ENCODE results near the gene CDC42BPA. TPM values are rescaled to one million over a fixed set of nuclear protein-coding genes. Genes with fewer than 3 reads are reported as not detected.
"Not testable (repeated sequence)": the region's sequence is repeated elsewhere in the genome, so short reads cannot be mapped to it uniquely, and the experiment has no call there.

Gene CDC42BPA
- total and polyA plus RNA-seq, 2 donors, result 3.7 to 3.9 TPM

DNA sequence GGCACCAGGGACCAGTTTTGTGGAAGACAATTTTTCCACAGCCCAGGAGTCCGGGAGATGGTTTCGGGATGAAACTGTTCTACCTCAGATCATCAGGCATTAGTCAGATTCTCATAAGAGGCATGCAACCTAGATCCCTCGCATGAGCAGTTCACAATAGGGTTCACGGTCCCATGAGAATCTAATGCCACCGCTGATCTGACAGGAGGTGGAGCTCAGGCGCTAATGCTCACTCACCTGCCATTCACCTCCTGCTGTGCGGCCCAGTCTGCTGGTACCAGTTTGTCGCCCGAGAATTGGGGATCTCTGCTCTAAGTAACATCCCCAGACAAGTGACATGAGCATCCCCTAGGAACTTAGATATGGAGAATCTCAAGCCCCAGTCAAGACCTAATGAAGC, 197.5 kb downstream of the CDC42BPA start:
- H3K4me3 ChIP-seq (ENCODE audit: low read length in 2 of 2), result no peak overlapping the region
- no peaks in the 10 kb centered on the region for H3K9me3 ChIP-seq (ENCODE audit: control insufficient read depth in 2 of 2, insufficient read depth in 1 of 2, low read length in 1 of 2)
- no peaks in the 10 kb centered on the region for H3K27me3 ChIP-seq (ENCODE audit: control insufficient read depth in 2 of 2, insufficient read depth in 1 of 2, low read length in 1 of 2)
- 97% methylated on average over 9 of the region's 9 CpGs for WGBS
- no peaks in the 10 kb centered on the region for H3K4me1 ChIP-seq (ENCODE audit: control insufficient read depth in 2 of 2, insufficient read depth in 2 of 2, low read length in 2 of 2)
- H3K36me3 ChIP-seq (ENCODE audit: control insufficient read depth in 2 of 2, insufficient read depth in 2 of 2, low read length in 1 of 2), result no peaks in the 10 kb centered on the region
- H3K27ac ChIP-seq (ENCODE audit: low read depth in 1 of 2, low read length in 1 of 2), result no peak overlapping the region
- no peak for DNase-seq (ENCODE audit: low read depth in 6 of 9, low spot score in 9 of 9)

DNA sequence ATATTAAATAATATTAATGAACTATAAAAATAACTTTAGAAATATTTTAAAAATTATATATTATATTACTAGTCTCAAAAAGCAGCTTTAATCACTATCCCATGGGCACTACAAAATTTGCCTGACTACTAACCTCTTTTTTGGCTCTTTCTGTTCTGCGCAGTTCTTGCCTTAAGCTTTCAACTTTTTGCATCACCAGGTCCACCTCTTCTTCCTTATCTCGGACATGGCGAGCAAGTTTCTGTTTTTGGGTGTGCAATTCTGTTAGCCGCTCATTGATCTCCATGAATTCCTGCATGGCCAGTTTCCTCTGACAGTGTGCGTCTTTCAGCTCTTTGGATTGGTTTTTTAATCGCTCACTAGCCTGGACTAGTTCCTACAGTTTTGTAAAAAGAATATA, 205.8 kb downstream of the CDC42BPA start:
- Histone ChIP-seq H3K27ac (ENCODE audit: low read depth in 1 of 2, low read length in 1 of 2) (no peak overlapping the region), H3K4me1 (ENCODE audit: control insufficient read depth in 2 of 2, insufficient read depth in 2 of 2, low read length in 2 of 2) (no peaks in the 10 kb centered on the region), H3K4me3 (ENCODE audit: low read length in 2 of 2) (no peak overlapping the region), H3K9me3 (ENCODE audit: control insufficient read depth in 2 of 2, insufficient read depth in 1 of 2, low read length in 1 of 2) (no peaks in the 10 kb centered on the region), H3K27me3 (ENCODE audit: control insufficient read depth in 2 of 2, insufficient read depth in 1 of 2, low read length in 1 of 2) (no peaks in the 10 kb centered on the region), H3K36me3 (ENCODE audit: control insufficient read depth in 2 of 2, insufficient read depth in 2 of 2, low read length in 1 of 2) (no peaks in the 10 kb centered on the region)
- 98% methylated on average over 6 of the region's 6 CpGs for WGBS
- no peak for DNase-seq (ENCODE audit: low read depth in 6 of 9, low spot score in 9 of 9)

- no peaks in the 10 kb centered on the region for H3K9me3 ChIP-seq (ENCODE audit: control insufficient read depth in 2 of 2, insufficient read depth in 1 of 2, low read length in 1 of 2)
- no peaks in the 10 kb centered on the region for H3K27me3 ChIP-seq (ENCODE audit: control insufficient read depth in 2 of 2, insufficient read depth in 1 of 2, low read length in 1 of 2)
- no peaks in the 10 kb centered on the region for H3K4me1 ChIP-seq (ENCODE audit: control insufficient read depth in 2 of 2, insufficient read depth in 2 of 2, low read length in 2 of 2)
- 98% methylated on average over 2 of the region's 2 CpGs for WGBS
- no peak overlapping the region for H3K4me3 ChIP-seq (ENCODE audit: low read length in 2 of 2)
- DNase-seq (ENCODE audit: low read depth in 6 of 9, low spot score in 9 of 9), result no peak
- H3K27ac ChIP-seq (ENCODE audit: low read depth in 1 of 2, low read length in 1 of 2), result no peak overlapping the region
- H3K36me3 ChIP-seq (ENCODE audit: control insufficient read depth in 2 of 2, insufficient read depth in 2 of 2, low read length in 1 of 2), result no peaks in the 10 kb centered on the region
These were observed 206.5 kb downstream of the CDC42BPA start for GRCh38 chr1:227111782-227112181.

DNA sequence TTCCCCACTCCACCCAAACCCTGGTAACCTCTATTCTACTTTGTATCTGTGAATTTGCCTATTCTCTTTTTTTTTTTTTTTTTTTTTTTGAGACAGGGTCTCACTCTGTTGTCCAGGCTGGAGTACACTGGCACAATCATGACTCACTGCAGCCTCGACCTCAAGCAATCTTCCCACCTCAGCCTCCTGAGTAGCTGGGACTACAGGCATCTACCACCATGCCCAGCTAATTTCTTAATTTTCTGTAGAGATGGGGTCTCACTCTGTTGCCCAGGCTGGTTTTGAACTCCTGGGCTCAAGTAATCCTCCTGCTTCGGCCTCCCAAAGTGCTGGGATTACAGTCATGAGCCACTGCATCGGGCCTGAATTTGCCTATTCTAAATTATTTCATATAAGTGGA, 213.0 kb downstream of the CDC42BPA start:
- not testable (repeated sequence) for H3K4me1 ChIP-seq (ENCODE audit: control insufficient read depth in 2 of 2, insufficient read depth in 2 of 2, low read length in 2 of 2); H3K27me3 ChIP-seq (ENCODE audit: control insufficient read depth in 2 of 2, insufficient read depth in 1 of 2, low read length in 1 of 2); H3K4me3 ChIP-seq (ENCODE audit: low read length in 2 of 2); H3K36me3 ChIP-seq (ENCODE audit: control insufficient read depth in 2 of 2, insufficient read depth in 2 of 2, low read length in 1 of 2); H3K9me3 ChIP-seq (ENCODE audit: control insufficient read depth in 2 of 2, insufficient read depth in 1 of 2, low read length in 1 of 2); H3K27ac ChIP-seq (ENCODE audit: low read depth in 1 of 2, low read length in 1 of 2); DNase-seq (ENCODE audit: low read depth in 6 of 9, low spot score in 9 of 9)
- 96% methylated on average over 3 of the region's 3 CpGs for WGBS

DNA sequence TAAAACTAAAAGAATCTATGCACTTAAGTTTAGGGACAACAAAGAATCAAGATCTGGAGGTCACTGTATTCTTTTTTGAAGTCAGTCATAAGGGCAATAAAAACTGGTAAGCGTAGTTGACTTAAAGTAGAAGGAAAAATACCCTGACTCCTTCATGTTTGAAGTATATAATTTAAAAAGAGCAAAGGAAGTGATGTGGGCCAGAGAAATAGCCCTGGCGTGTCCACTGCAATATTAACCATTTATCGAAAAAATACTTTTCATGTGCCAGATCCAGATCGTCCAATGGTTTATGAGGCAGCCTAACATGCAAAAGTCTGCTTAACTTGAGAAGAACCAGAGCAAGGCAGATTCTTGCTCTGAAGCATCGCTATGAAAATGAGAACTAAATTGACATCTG, 216.2 kb downstream of the CDC42BPA start:
- Histone ChIP-seq H3K4me3 (ENCODE audit: low read length in 2 of 2) (no peak overlapping the region), H3K36me3 (ENCODE audit: control insufficient read depth in 2 of 2, insufficient read depth in 2 of 2, low read length in 1 of 2) (no peaks in the 10 kb centered on the region), H3K27ac (ENCODE audit: low read depth in 1 of 2, low read length in 1 of 2) (no peak overlapping the region), H3K9me3 (ENCODE audit: control insufficient read depth in 2 of 2, insufficient read depth in 1 of 2, low read length in 1 of 2) (no peaks in the 10 kb centered on the region), H3K4me1 (ENCODE audit: control insufficient read depth in 2 of 2, insufficient read depth in 2 of 2, low read length in 2 of 2) (no peaks in the 10 kb centered on the region), H3K27me3 (ENCODE audit: control insufficient read depth in 2 of 2, insufficient read depth in 1 of 2, low read length in 1 of 2) (no peaks in the 10 kb centered on the region)
- WGBS, result 97% methylated on average over 5 of the region's 5 CpGs
- DNase-seq (ENCODE audit: low read depth in 6 of 9, low spot score in 9 of 9), result no peak

GRCh38 chr1:227094249-227094966, 223.9 kb downstream of the CDC42BPA start:
- 96% methylated on average over 2 of the region's 2 CpGs for WGBS
- H3K36me3 ChIP-seq (ENCODE audit: control insufficient read depth in 2 of 2, insufficient read depth in 2 of 2, low read length in 1 of 2), result no peaks in the 10 kb centered on the region
- DNase-seq (ENCODE audit: low read depth in 6 of 9, low spot score in 9 of 9), result no peak
- no peak overlapping the region for H3K4me3 ChIP-seq (ENCODE audit: low read length in 2 of 2)
- no peaks in the 10 kb centered on the region for H3K4me1 ChIP-seq (ENCODE audit: control insufficient read depth in 2 of 2, insufficient read depth in 2 of 2, low read length in 2 of 2)
- no peaks in the 10 kb centered on the region for H3K9me3 ChIP-seq (ENCODE audit: control insufficient read depth in 2 of 2, insufficient read depth in 1 of 2, low read length in 1 of 2)
- H3K27me3 ChIP-seq (ENCODE audit: control insufficient read depth in 2 of 2, insufficient read depth in 1 of 2, low read length in 1 of 2), result no peaks in the 10 kb centered on the region
- H3K27ac ChIP-seq (ENCODE audit: low read depth in 1 of 2, low read length in 1 of 2), result no peak overlapping the region

DNA sequence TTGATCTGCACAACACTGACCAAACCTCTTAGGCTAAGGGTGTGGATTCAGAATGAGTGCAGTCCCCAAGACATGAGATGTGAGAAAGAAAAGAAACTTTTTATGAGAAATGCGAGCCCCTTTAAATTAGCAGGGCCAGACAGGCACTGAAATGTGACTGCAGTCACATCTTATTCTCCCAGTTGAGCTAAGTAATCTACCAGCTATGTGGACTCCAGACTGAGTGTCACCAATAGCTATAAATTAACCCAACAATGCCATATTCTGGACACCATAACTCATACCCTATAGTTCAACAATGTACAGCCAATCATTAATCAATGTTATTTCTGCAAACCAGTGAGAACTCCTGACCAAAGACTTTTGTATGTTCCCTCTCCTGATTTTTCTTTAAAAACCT, 225.0 kb downstream of the CDC42BPA start:
- WGBS, result 97% methylated on average over 1 of the region's 1 CpG
- Histone ChIP-seq H3K27me3 (ENCODE audit: control insufficient read depth in 2 of 2, insufficient read depth in 1 of 2, low read length in 1 of 2) (no peaks in the 10 kb centered on the region), H3K4me3 (ENCODE audit: low read length in 2 of 2) (no peak overlapping the region), H3K27ac (ENCODE audit: low read depth in 1 of 2, low read length in 1 of 2) (no peak overlapping the region), H3K4me1 (ENCODE audit: control insufficient read depth in 2 of 2, insufficient read depth in 2 of 2, low read length in 2 of 2) (no peaks in the 10 kb centered on the region), H3K9me3 (ENCODE audit: control insufficient read depth in 2 of 2, insufficient read depth in 1 of 2, low read length in 1 of 2) (no peaks in the 10 kb centered on the region), H3K36me3 (ENCODE audit: control insufficient read depth in 2 of 2, insufficient read depth in 2 of 2, low read length in 1 of 2) (no peaks in the 10 kb centered on the region)
- no peak for DNase-seq (ENCODE audit: low read depth in 6 of 9, low spot score in 9 of 9)

DNA sequence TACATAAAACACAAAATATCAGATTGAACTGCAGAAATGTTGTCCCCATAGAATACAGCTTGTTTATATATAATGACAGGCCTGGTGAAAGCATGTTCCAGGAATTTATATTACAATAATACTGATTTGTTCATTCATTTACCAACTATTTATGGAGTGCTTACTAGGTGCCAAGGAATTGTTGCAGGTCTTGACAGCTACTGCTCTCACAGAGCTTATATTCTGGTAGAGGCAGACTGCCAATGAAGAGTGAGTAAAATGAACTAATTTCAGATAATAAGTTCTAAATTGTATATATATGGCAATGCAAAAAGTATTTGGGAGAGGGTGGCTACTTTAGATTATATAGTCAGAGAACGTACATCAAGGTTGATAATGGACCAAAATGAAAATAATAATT, 226.2 kb downstream of the CDC42BPA start:
- no peak overlapping the region for H3K27ac ChIP-seq (ENCODE audit: low read depth in 1 of 2, low read length in 1 of 2)
- H3K27me3 ChIP-seq (ENCODE audit: control insufficient read depth in 2 of 2, insufficient read depth in 1 of 2, low read length in 1 of 2), result no peaks in the 10 kb centered on the region
- no peak overlapping the region for H3K4me3 ChIP-seq (ENCODE audit: low read length in 2 of 2)
- no peak for DNase-seq (ENCODE audit: low read depth in 6 of 9, low spot score in 9 of 9)
- no peaks in the 10 kb centered on the region for H3K4me1 ChIP-seq (ENCODE audit: control insufficient read depth in 2 of 2, insufficient read depth in 2 of 2, low read length in 2 of 2)
- H3K36me3 ChIP-seq (ENCODE audit: control insufficient read depth in 2 of 2, insufficient read depth in 2 of 2, low read length in 1 of 2), result no peaks in the 10 kb centered on the region
- 97% methylated on average over 1 of the region's 1 CpG for WGBS
- H3K9me3 ChIP-seq (ENCODE audit: control insufficient read depth in 2 of 2, insufficient read depth in 1 of 2, low read length in 1 of 2), result no peaks in the 10 kb centered on the region

- H3K4me1 ChIP-seq (ENCODE audit: control insufficient read depth in 2 of 2, insufficient read depth in 2 of 2, low read length in 2 of 2), result no peaks in the 10 kb centered on the region
- H3K36me3 ChIP-seq (ENCODE audit: control insufficient read depth in 2 of 2, insufficient read depth in 2 of 2, low read length in 1 of 2), result no peaks in the 10 kb centered on the region
- no peak overlapping the region for H3K27ac ChIP-seq (ENCODE audit: low read depth in 1 of 2, low read length in 1 of 2)
- H3K9me3 ChIP-seq (ENCODE audit: control insufficient read depth in 2 of 2, insufficient read depth in 1 of 2, low read length in 1 of 2), result no peaks in the 10 kb centered on the region
- no peak overlapping the region for H3K4me3 ChIP-seq (ENCODE audit: low read length in 2 of 2)
- WGBS, result 95% methylated on average over 2 of the region's 2 CpGs
- no peak for DNase-seq (ENCODE audit: low read depth in 6 of 9, low spot score in 9 of 9)
- H3K27me3 ChIP-seq (ENCODE audit: control insufficient read depth in 2 of 2, insufficient read depth in 1 of 2, low read length in 1 of 2), result no peaks in the 10 kb centered on the region
These were observed 231.7 kb downstream of the CDC42BPA start for GRCh38 chr1:227086636-227087035.
